MM.1S (cell line): Measurements from ENCODE around the gene CAPN11.

Experiments
- DNase-seq: peaks from one replicate; pipeline ENCODE4 v3.0.0-alpha.2; 2015
- H2AFZ ChIP-seq: fragments of 300-600 bp; sonication (generic); 2 replicates; pipeline ENCODE4 v1.6.0; 2016; ENCODE audit warnings: antibody characterized with exemption, low read length
- H3F3A ChIP-seq: fragments of 300-600 bp; sonication (generic); 2 replicates; pipeline ENCODE4 v1.6.1; 2016; ENCODE audit warnings: mild to moderate bottlenecking, antibody characterized with exemption, low read length, moderate library complexity, mixed read lengths; ENCODE audit not compliant: insufficient read depth
- H3K27ac ChIP-seq: fragments of 300-600 bp; sonication (generic); 2 replicates; pipeline ENCODE4 v1.5.1; 2016; ENCODE audit warnings: mild to moderate bottlenecking, low read length
- H3K27me3 ChIP-seq: fragments of 300-600 bp; sonication (generic); replicated peaks from 2 replicates; pipeline ENCODE4 v1.6.0; 2016; ENCODE audit warnings: low read length; ENCODE audit not compliant: insufficient read depth
- H3K36me3 ChIP-seq: fragments of 300-600 bp; sonication (generic); replicated peaks from 2 replicates; pipeline ENCODE4 v1.6.1; 2016; ENCODE audit warnings: mild to moderate bottlenecking, low read length, mixed read lengths; ENCODE audit not compliant: insufficient read depth
- H3K4me1 ChIP-seq: fragments of 300-600 bp; sonication (generic); 2 replicates; pipeline ENCODE4 v1.6.1; 2016; ENCODE audit warnings: low read length, mixed read lengths
- H3K4me2 ChIP-seq: fragments of 300-600 bp; sonication (generic); 2 replicates; pipeline ENCODE4 v1.6.0; 2016; ENCODE audit warnings: low read depth, low read length
- H3K4me3 ChIP-seq: fragments of 300-600 bp; sonication (generic); 2 replicates; pipeline ENCODE4 v1.5.1; 2016; ENCODE audit warnings: low read length, mixed read lengths
- H3K79me2 ChIP-seq: fragments of 300-600 bp; sonication (generic); 2 replicates; pipeline ENCODE4 v1.6.1; 2016; ENCODE audit warnings: mixed run types, low read length, mixed read lengths
- H3K9ac ChIP-seq: fragments of 300-600 bp; sonication (generic); 2 replicates; pipeline ENCODE4 v1.6.1; 2016; ENCODE audit warnings: low read length, mixed read lengths
- H3K9me2 ChIP-seq: fragments of 300-600 bp; sonication (generic); replicated peaks from 2 replicates; pipeline ENCODE4 v1.6.1; 2016; ENCODE audit warnings: mild to moderate bottlenecking, low read length, mixed read lengths; ENCODE audit not compliant: insufficient read depth
- H3K9me3 ChIP-seq: fragments of 300-600 bp; sonication (generic); replicated peaks from 2 replicates; pipeline ENCODE4 v1.6.1; 2016; ENCODE audit warnings: mild to moderate bottlenecking, low read length, mixed read lengths; ENCODE audit not compliant: insufficient read depth
- H4K20me1 ChIP-seq: fragments of 300-600 bp; sonication (generic); 2 replicates; pipeline ENCODE4 v1.6.1; 2016; ENCODE audit warnings: mild to moderate bottlenecking, low read length, moderate library complexity, mixed read lengths; ENCODE audit not compliant: insufficient read depth
- EZH2 ChIP-seq: fragments of 300-600 bp; sonication (generic); optimal IDR thresholded peaks from 2 replicates; pipeline ENCODE3; 2017; ENCODE audit warnings: low read depth, mild to moderate bottlenecking, antibody characterized with exemption, low read length, mixed read lengths
- EZH2phosphoT487 ChIP-seq: fragments of 300-600 bp; sonication (generic); IDR thresholded peaks from 2 replicates; pipeline ENCODE4 v1.6.1; 2018; ENCODE audit warnings: antibody characterized with exemption, low read length
- TF ChIP-seq, protein P1 (sequence below): fragments of 300-600 bp; sonication (generic); IDR thresholded peaks from 2 replicates; pipeline ENCODE4 v1.5.1; 2016; ENCODE audit warnings: antibody characterized with exemption, low read length, mixed read lengths

CAPN11 gene

DNA sequence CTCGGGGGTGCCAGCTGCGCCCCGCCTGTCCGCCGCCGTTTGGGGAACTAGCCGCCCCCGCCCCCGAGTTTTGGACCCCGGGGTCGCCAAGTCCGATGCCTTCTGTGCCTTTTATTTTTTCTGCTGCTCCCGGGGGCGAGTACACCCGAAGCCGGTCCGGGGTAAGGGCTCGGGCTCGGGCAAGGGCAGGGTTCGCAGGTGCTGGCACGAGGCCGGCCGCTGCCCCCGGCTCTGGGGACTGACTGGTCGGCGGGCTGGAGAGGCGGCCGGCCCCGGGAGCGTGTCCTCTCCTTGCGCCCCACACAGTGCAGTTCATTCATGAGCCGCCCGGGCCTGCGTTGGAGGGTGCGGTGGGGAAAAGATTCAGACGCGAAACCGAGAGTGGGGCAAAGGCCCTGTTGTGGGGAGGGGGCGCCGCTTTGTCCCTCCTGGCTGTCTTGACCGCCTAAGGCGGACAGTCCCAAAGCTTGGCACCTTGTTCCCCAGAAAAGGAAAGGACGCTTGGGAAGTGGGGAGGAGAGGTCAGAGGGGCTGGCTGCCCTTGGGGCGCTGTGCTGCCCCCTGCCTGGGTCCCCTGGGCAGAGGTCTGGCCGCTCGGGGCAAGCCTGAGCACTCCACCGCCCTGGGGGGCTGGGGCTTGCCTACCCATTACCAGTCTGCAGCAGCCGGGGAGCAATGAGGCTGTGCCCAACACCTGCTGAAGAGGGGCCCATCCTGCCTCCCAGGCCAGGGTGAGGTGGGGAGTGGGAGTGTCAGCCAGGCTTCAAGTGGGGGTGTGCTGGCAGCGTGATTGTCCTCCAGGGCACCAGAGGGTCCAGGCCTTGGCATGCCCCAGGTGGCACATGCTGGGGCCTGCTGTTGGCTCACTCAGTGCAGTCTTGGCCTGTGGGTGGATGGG is 30.4 kb upstream of the CAPN11 start:
- H3K27ac ChIP-seq, result no peak overlapping the region
- DNase-seq, result peak; percentile 22
- TF ChIP-seq, protein P1, sequence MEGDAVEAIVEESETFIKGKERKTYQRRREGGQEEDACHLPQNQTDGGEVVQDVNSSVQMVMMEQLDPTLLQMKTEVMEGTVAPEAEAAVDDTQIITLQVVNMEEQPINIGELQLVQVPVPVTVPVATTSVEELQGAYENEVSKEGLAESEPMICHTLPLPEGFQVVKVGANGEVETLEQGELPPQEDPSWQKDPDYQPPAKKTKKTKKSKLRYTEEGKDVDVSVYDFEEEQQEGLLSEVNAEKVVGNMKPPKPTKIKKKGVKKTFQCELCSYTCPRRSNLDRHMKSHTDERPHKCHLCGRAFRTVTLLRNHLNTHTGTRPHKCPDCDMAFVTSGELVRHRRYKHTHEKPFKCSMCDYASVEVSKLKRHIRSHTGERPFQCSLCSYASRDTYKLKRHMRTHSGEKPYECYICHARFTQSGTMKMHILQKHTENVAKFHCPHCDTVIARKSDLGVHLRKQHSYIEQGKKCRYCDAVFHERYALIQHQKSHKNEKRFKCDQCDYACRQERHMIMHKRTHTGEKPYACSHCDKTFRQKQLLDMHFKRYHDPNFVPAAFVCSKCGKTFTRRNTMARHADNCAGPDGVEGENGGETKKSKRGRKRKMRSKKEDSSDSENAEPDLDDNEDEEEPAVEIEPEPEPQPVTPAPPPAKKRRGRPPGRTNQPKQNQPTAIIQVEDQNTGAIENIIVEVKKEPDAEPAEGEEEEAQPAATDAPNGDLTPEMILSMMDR, result peak; percentile 12; the same call in 1 of the 2 replicates
- no peak for TF ChIP-seq EZH2phosphoT487
- TF ChIP-seq EZH2, result no peak
- peaks cover 25% of the 10 kb centered on the region for H3K4me1 ChIP-seq
- H3F3A ChIP-seq, result peaks cover 8% of the 10 kb centered on the region
- peak overlapping the region; percentile 83 for H2AFZ ChIP-seq
- peaks cover 29% of the 10 kb centered on the region for H4K20me1 ChIP-seq
- H3K79me2 ChIP-seq, result peaks cover 54% of the 10 kb centered on the region
- H3K4me2 ChIP-seq, result peak overlapping the region; percentile 99
- no peaks in the 10 kb centered on the region for H3K9me3 ChIP-seq
- H3K9ac ChIP-seq, result peak overlapping the region; percentile 77
- H3K9me2 ChIP-seq, result no peaks in the 10 kb centered on the region
- H3K27me3 ChIP-seq, result no peaks in the 10 kb centered on the region
- H3K36me3 ChIP-seq, result no peaks in the 10 kb centered on the region
- H3K4me3 ChIP-seq, result peak overlapping the region; percentile 90

DNA sequence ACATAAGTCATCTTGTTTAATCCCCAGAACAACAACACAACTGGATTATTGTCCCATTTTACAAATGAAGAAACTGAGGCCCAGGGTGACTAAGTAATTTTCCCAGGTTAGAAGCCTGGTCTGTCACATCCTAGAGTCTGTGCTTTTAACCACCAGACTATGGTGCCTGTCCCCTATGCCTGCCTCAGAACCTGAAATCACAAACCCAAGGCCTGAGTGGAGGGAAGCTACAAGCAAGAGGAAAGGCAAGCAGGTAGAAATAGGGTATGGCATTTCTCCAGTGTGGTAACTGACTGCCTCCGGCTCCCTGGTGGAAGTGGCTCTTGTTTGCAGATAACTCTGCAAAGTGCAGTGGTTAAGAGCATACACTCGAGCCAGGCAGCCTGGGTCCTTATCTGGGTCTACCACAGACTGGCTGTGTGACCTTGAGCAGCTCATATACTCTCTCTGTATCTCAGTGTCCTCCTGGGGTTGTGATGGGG is 28.7 kb upstream of the CAPN11 start:
- no peak overlapping the region for H3K4me2 ChIP-seq
- TF ChIP-seq, protein P1, result no peak
- TF ChIP-seq EZH2 (no peak), EZH2phosphoT487 (no peak)
- no peak overlapping the region for H3K4me3 ChIP-seq
- H3K79me2 ChIP-seq, result peaks cover 38% of the 10 kb centered on the region
- no peak for DNase-seq
- no peaks in the 10 kb centered on the region for H3K9me3 ChIP-seq
- no peaks in the 10 kb centered on the region for H3K9me2 ChIP-seq
- no peak overlapping the region for H2AFZ ChIP-seq
- peaks cover 13% of the 10 kb centered on the region for H4K20me1 ChIP-seq
- H3K36me3 ChIP-seq, result no peaks in the 10 kb centered on the region
- no peaks in the 10 kb centered on the region for H3K27me3 ChIP-seq
- H3F3A ChIP-seq, result peaks cover 4% of the 10 kb centered on the region; the same call in 1 of the 2 replicates
- no peak overlapping the region for H3K27ac ChIP-seq
- H3K9ac ChIP-seq, result no peak overlapping the region
- H3K4me1 ChIP-seq, result peaks cover 10% of the 10 kb centered on the region

DNA sequence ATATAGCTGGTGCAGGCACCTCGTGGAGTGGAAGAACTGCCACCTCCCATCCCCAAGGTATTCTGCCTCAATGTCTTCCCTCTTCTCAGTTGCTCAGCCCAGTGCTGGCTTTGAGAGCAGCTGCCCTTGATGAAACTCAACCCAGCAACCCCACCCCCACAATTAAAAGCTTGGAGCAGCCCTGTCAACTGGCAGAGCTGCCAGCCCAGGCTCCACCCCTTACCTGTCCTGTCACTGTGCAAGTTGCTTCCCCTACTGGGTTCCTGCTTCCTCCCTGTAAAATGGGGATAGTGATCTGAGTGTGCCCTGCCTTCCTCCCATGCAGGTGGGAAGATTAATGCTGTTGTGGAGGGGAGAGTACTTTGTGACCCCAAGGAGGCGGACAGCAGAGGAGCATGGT is 26.7 kb upstream of the CAPN11 start:
- no peak overlapping the region for H3K4me2 ChIP-seq
- no peak overlapping the region for H3K9ac ChIP-seq
- H3K4me1 ChIP-seq, result no peaks in the 10 kb centered on the region

More for the DNA sequence above, 26.7 kb upstream of the CAPN11 start:
- Histone ChIP-seq H4K20me1 (no peaks in the 10 kb centered on the region), H2AFZ (no peak overlapping the region), H3K9me2 (no peaks in the 10 kb centered on the region), H3K4me3 (no peak overlapping the region), H3K36me3 (no peaks in the 10 kb centered on the region), H3K27me3 (no peaks in the 10 kb centered on the region), H3K9me3 (no peaks in the 10 kb centered on the region), H3K27ac (no peak overlapping the region), H3F3A (no peaks in the 10 kb centered on the region), H3K79me2 (peaks cover 18% of the 10 kb centered on the region)
- no peak for TF ChIP-seq EZH2
- TF ChIP-seq EZH2phosphoT487, result no peak
- TF ChIP-seq, protein P1, result no peak
- DNase-seq, result no peak
